Fibroblast of lung (primary cell): ENCODE results near the gene ATP8A1.

Experiments used
- EZH2 ChIP-seq: IDR thresholded peaks from 2 replicates; pipeline ENCODE4 v1.5.1; 2012; ENCODE audit warnings: low read length, control low read depth, mild to moderate bottlenecking; ENCODE audit errors: missing control alignments
- TF ChIP-seq, protein P1 (sequence below), 2 donors: IDR thresholded peaks in 1 of 2; conservative IDR thresholded peaks in 1 of 2; 1 replicate in 1 of 2; 2 replicates in 1 of 2; pipeline ENCODE4 v1.5.1; 2011 to 2012; ENCODE audit warnings: low read length in 2 of 2, control low read depth in 1 of 2, inconsistent platforms in 1 of 2, low read depth in 1 of 2, mild to moderate bottlenecking in 1 of 2

DNA sequence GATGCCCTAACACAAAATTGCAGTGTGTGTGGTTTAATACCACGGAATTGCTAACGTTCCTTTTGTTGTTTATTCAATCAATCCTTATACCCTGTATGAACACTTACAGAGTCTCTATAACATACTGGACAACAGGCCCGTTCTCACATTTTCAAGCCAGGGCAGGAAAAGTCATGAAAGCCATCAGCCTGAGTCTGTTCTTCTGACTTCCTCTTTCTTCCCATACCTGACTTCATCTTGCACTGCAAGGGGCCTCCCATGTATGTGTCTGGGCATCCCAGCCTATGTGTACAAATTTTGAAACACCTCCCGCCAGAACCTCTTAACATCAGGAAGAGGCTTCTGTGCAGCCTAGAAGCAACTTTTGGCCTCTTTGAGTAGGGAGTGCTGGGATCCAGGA is 264.5 kb downstream of the ATP8A1 start:
- TF ChIP-seq, protein P1, sequence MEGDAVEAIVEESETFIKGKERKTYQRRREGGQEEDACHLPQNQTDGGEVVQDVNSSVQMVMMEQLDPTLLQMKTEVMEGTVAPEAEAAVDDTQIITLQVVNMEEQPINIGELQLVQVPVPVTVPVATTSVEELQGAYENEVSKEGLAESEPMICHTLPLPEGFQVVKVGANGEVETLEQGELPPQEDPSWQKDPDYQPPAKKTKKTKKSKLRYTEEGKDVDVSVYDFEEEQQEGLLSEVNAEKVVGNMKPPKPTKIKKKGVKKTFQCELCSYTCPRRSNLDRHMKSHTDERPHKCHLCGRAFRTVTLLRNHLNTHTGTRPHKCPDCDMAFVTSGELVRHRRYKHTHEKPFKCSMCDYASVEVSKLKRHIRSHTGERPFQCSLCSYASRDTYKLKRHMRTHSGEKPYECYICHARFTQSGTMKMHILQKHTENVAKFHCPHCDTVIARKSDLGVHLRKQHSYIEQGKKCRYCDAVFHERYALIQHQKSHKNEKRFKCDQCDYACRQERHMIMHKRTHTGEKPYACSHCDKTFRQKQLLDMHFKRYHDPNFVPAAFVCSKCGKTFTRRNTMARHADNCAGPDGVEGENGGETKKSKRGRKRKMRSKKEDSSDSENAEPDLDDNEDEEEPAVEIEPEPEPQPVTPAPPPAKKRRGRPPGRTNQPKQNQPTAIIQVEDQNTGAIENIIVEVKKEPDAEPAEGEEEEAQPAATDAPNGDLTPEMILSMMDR (conservative IDR thresholded peaks at IDR 0.05 in 1 of 2, IDR thresholded peaks at IDR 0.05 in 1 of 2; ENCODE audit: low read depth in 1 of 2, low read length in 2 of 2), result no peak
- no peak for TF ChIP-seq EZH2
